Psoas muscle (tissue), 8 donors: Measurements from ENCODE around the gene CTAGE1. TPM values are rescaled to one million over a fixed set of nuclear protein-coding genes. Genes with fewer than 3 reads are reported as not detected.
"Not testable (repeated sequence)": the region's sequence is repeated elsewhere in the genome, so short reads cannot be mapped to it uniquely, and the experiment has no call there.

Experiments used
- ATAC-seq, 4 donors: fragments of 200-7000 bp; cut with Tn5 transposase; one replicate each; pipeline ENCODE4 v1.9.1; 2020; ENCODE audit warnings: moderate library complexity in 3 of 4, mild to moderate bottlenecking in 2 of 4
- DNase-seq, 2 donors: peaks; one replicate each; pipeline ENCODE4 v3.0.0-alpha.2; 2020
- H3K27ac ChIP-seq: fragments of 200-600 bp; one replicate; pipeline ENCODE4 v1.8.0; 2022
- H3K27me3 ChIP-seq, 3 donors: fragments of 200-600 bp in 1 of 3; one replicate each; pipeline versions ENCODE4 v1.6.1 to v1.8.0; 2013 to 2022; ENCODE audit warnings: low read length in 2 of 3, mild to moderate bottlenecking in 2 of 3, moderate library complexity in 1 of 3; ENCODE audit not compliant: insufficient read depth in 3 of 3
- H3K36me3 ChIP-seq, 2 donors: fragments of 200-600 bp in 1 of 2; one replicate each; pipeline versions ENCODE4 v1.6.1 to v1.8.0; 2013 to 2022; ENCODE audit warnings: low read depth in 1 of 2, mild to moderate bottlenecking in 1 of 2, moderate library complexity in 1 of 2; ENCODE audit not compliant: insufficient read depth in 1 of 2
- H3K4me1 ChIP-seq: fragments of 200-600 bp; one replicate; pipeline ENCODE4 v1.8.0; 2022
- H3K4me3 ChIP-seq: fragments of 200-600 bp; one replicate; pipeline ENCODE4 v1.8.0; 2022; ENCODE audit warnings: mild to moderate bottlenecking
- H3K9me3 ChIP-seq: fragments of 200-600 bp; one replicate; pipeline ENCODE4 v1.8.0; 2022
- WGBS, 3 donors: extraction: QIAGEN DNeasy Blood & Tissue Kit; methylation state at CpG; one replicate each; pipeline versions ENCODE4 v1.1.6 to v1.1.7; 2013; 5-methylcytosine and 5-hydroxymethylcytosine counted together
- intact Hi-C, 2 donors: fragments of 100-400 bp; cut with DNase I; formaldehyde crosslinking; loops; one replicate each; pipeline versions ENCODE4 v1.11.0 to v1.14.2; 2022
- polyA plus RNA-seq, 3 donors: library from polyadenylated mRNA; stranded (reverse); fragments of 200-250 nt; gene quantifications; one replicate each; pipeline ENCODE4 v1.2.3, GENCODE V29; 2013
- total RNA-seq, 4 donors: library from RNA; stranded (reverse); fragmentation: NEBNext Ultra II Directional in 2 of 4; extraction: Animal tissue kit (Norgen Biotek cat#: 25700) in 2 of 4; gene quantifications; one replicate each; pipeline versions ENCODE4 v1.2.1 to v1.2.4, GENCODE V29; 2021 to 2023
- TF ChIP-seq, protein P1 (sequence below): fragments of 200-600 bp; IDR thresholded peaks from one replicate; pipeline ENCODE4 v1.8.0; 2022; ENCODE audit warnings: antibody characterized with exemption
- donor health status: healthy with polysubstance abuse.
- donor health status: DM: no; HTN: no; CAD: no; lungs with moderate emphysema.
- donor health status: Bipolar disorder and iron deficiency.
- donor health status: healthy.
- donor health status: DM: yes; HTN: yes; CAD: no.
- donor health status: DM: no; HTN: no; CAD: no.
- donor health status: DM: no; HTN: no; CAD: no.
- donor health status: DM: yes; HTN: yes; CAD: no.

Gene CTAGE1
- total and polyA plus RNA-seq, 7 donors, result not detected

GRCh38 chr18:22403950-22404349, 13.8 kb downstream of the CTAGE1 start:
- TF ChIP-seq, protein P1, sequence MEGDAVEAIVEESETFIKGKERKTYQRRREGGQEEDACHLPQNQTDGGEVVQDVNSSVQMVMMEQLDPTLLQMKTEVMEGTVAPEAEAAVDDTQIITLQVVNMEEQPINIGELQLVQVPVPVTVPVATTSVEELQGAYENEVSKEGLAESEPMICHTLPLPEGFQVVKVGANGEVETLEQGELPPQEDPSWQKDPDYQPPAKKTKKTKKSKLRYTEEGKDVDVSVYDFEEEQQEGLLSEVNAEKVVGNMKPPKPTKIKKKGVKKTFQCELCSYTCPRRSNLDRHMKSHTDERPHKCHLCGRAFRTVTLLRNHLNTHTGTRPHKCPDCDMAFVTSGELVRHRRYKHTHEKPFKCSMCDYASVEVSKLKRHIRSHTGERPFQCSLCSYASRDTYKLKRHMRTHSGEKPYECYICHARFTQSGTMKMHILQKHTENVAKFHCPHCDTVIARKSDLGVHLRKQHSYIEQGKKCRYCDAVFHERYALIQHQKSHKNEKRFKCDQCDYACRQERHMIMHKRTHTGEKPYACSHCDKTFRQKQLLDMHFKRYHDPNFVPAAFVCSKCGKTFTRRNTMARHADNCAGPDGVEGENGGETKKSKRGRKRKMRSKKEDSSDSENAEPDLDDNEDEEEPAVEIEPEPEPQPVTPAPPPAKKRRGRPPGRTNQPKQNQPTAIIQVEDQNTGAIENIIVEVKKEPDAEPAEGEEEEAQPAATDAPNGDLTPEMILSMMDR, result no peak
- no peak for DNase-seq
- Histone ChIP-seq H3K36me3 (no peaks in the 10 kb centered on the region), H3K27ac (no peak overlapping the region), H3K4me3 (no peak overlapping the region), H3K9me3 (peaks cover 10% of the 10 kb centered on the region), H3K4me1 (no peaks in the 10 kb centered on the region), H3K27me3 (no peaks in the 10 kb centered on the region)
- intact Hi-C loops, result no loop called here
- 93 to 97% (median 95%) methylated on average over 3 of the region's 3 CpGs for WGBS, 3 donors
- no peak for ATAC-seq

- H3K27ac ChIP-seq, result no peak overlapping the region
- 45 to 58% (median 48%) methylated on average over 3 of the region's 3 CpGs for WGBS, 3 donors
Observed at GRCh38 chr18:22399949-22400348, 17.8 kb downstream of the CTAGE1 start.

GRCh38 chr18:22398464-22398863, 19.3 kb downstream of the CTAGE1 start:
- DNase-seq, result no peak
- intact Hi-C loops, result no loop called here
- no peak for ATAC-seq
- Histone ChIP-seq H3K27me3 (no peaks in the 10 kb centered on the region), H3K36me3 (no peaks in the 10 kb centered on the region), H3K27ac (no peak overlapping the region), H3K4me1 (no peaks in the 10 kb centered on the region), H3K9me3 (peaks cover 3% of the 10 kb centered on the region), H3K4me3 (no peak overlapping the region)
- 22 to 28% (median 24%) methylated on average over 4 of the region's 4 CpGs for WGBS, 3 donors
- TF ChIP-seq, protein P1, result no peak

More at GRCh38 chr18:22399949-22400348, 17.8 kb downstream of the CTAGE1 start:
- Histone ChIP-seq H3K9me3 (peaks cover 8% of the 10 kb centered on the region), H3K4me3 (no peak overlapping the region), H3K4me1 (no peaks in the 10 kb centered on the region), H3K36me3 (no peaks in the 10 kb centered on the region), H3K27me3 (no peaks in the 10 kb centered on the region)
- intact Hi-C loops, result no loop called here
- TF ChIP-seq, protein P1, result no peak
- ATAC-seq, result no peak
- DNase-seq, result no peak

DNA sequence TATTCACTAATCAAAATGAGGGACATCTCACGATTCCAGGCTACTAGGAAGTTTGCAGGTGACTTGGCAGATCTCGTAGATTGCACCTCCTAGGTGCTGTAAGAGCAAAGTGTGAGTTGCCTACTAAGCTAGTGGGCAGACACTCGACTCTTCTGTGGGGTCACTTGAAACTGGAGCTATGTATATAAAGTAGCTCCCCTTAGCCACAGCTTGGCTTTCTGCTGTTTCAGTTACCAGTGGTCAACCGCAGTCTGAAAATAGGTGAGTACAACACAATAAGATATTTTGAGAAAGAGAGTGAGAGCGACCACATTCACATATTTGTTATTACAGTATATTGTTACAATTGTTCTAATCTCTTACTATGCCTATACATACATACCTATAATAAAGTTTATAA, 23.3 kb downstream of the CTAGE1 start:
- H3K4me3 ChIP-seq, result no peak overlapping the region
- intact Hi-C loops, result no loop called here
- ATAC-seq (no peak), DNase-seq (no peak)
- 71 to 78% (median 75%) methylated on average over 5 of the region's 5 CpGs for WGBS, 3 donors
- H3K27me3 ChIP-seq, result no peaks in the 10 kb centered on the region
- no peaks in the 10 kb centered on the region for H3K9me3 ChIP-seq
- H3K36me3 ChIP-seq, result no peaks in the 10 kb centered on the region
- H3K4me1 ChIP-seq, result no peaks in the 10 kb centered on the region
- TF ChIP-seq, protein P1, result no peak
- no peak overlapping the region for H3K27ac ChIP-seq

DNA sequence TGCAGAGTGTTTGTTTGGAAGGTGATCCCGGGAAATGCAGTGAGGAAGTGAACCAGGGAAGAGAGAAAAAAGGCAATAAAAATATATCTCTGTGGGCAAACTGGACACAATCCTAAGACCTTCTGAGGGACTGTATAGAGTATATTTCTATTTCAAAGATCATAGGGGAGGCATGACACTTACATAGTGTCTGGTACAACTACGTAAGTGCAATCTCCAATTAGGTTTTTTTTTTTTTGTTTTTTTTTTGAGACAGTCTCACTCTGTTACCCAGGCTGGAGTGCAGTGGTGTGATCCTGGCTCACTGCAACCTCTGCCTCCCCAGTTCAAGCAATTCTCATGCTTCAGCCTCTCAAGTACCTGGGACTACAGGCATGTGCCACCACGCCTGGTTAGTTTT, 24.6 kb downstream of the CTAGE1 start:
- H3K36me3 ChIP-seq, intact Hi-C loops, DNase-seq, H3K27me3 ChIP-seq, H3K9me3 ChIP-seq, ATAC-seq, H3K4me3 ChIP-seq, H3K27ac ChIP-seq, H3K4me1 ChIP-seq: not testable (repeated sequence)
- WGBS, 3 donors, result 79 to 86% (median 82%) methylated on average over 3 of the region's 3 CpGs
